HG03025 (cell line): ENCODE results near the gene USP53.
A peak's percentile ranks its signal among the peaks of the same experiment; 100 is the strongest.
"Not testable (repeated sequence)": the region's sequence is repeated elsewhere in the genome, so short reads cannot be mapped to it uniquely, and the experiment has no call there.

Experiments
- ATAC-seq: cut with Tn5 transposase; IDR thresholded peaks from one replicate; pipeline ENCODE4 v1.9.1; 2021; ENCODE audit warnings: mild to moderate bottlenecking, moderate library complexity; ENCODE audit not compliant: unreplicated experiment, low FRiP score

Gene USP53

GRCh38 chr4:119227690-119228089 is 15.2 kb downstream of the USP53 start:
- ATAC-seq: no peak

- ATAC-seq: no peak
These were observed 15.9 kb downstream of the USP53 start for GRCh38 chr4:119228406-119228805.

- no peak for ATAC-seq
These were observed 17.6 kb downstream of the USP53 start for GRCh38 chr4:119229908-119230687.

- ATAC-seq: no peak
These were observed 19.0 kb downstream of the USP53 start for GRCh38 chr4:119231491-119231890.

- no peak for ATAC-seq
These were observed 19.8 kb downstream of the USP53 start for GRCh38 chr4:119232286-119232685.

- ATAC-seq: no peak
These were observed 20.7 kb downstream of the USP53 start for GRCh38 chr4:119233191-119233590.

- no peak for ATAC-seq
These were observed 21.2 kb downstream of the USP53 start for GRCh38 chr4:119233750-119234149.

- no peak for ATAC-seq
These were observed 24.7 kb downstream of the USP53 start for GRCh38 chr4:119237201-119237600.

DNA sequence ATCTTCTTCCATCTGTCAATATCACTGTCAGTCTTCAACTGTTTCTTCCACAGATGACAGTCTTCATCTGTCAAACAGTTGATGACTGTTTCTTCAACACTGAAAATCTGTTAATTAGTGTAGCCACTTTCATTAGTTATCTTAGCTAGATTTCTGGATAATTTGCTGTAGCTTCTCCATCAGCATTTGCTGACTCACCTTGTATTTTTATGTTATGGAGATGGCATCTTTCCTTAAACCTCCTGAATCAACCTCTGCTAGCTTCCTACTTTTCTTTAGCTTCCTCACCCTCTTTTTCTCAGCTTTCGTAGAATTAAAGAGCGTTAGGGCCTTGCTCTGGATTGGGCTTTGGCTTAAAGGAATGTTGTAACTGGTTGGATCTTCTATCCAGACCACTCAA is 25.1 kb downstream of the USP53 start:
- ATAC-seq: no peak

DNA sequence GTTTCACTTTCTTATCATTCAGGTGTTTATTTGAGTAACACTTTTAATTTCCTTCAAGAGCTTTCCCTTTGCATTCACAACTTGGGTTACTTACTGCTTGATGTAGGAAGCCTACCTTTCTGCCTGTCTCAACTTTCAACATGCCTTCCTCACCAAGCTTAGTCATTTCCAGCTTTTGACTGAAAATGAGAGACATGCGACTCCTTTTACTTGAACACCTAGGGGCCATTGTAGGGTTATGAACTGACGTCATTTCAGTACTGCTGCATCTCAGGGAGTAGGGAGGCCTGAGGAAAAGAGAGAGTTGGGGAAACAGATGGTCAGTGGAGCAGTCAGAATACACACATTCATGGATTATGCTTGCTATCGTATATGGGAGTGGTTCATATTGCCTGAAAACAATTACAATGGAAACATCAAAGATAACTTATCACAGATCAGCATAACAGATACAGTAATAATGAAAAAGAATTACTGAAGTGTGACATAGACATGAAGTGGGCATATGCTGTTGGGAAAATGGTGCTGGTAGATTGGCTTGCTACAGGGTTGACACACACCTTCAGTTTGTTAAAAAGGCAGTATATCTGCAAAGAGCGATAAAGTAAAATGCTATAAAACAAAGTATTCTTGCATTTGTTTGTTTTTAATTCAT is 25.7 kb downstream of the USP53 start:
- peak; percentile 97 for ATAC-seq

DNA sequence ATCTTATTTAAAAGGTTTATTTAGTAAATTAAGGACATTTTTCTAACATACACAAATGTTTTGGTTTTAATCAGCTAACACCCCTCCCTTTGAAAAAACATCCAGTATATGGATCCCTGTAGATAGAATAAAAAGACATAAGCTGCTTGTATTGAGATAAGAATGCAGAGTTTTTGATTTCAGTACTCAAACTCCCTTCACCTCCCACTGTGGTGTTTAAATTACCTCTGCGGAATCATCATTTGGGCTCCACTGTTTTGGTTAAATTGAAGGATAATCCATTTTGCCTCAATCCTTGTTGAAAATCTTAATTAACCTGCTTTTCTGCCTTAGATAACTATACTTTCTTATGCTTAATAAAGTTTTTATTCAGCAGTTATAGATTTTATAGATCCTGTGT is 27.6 kb downstream of the USP53 start:
- no peak for ATAC-seq

DNA sequence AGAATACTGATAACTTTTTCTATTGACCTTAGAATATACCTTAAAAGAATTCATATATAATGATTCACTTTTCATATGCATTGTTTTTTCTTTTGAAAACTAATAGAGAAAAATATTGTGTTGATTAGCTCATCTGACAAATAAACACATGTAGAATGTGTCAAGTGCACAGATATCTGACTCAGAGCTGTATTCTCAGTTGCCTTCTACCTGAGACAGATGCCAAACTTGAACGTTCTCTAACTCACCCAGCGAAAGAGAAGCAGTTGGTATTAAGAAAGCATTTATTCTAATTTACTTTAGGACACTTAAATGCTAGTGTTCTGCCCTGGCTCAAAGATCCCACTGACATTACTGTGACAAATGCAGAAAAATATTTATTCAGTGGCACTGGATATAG is 28.1 kb downstream of the USP53 start:
- no peak for ATAC-seq

- no peak for ATAC-seq
These were observed 29.9 kb downstream of the USP53 start for GRCh38 chr4:119242417-119242816.

DNA sequence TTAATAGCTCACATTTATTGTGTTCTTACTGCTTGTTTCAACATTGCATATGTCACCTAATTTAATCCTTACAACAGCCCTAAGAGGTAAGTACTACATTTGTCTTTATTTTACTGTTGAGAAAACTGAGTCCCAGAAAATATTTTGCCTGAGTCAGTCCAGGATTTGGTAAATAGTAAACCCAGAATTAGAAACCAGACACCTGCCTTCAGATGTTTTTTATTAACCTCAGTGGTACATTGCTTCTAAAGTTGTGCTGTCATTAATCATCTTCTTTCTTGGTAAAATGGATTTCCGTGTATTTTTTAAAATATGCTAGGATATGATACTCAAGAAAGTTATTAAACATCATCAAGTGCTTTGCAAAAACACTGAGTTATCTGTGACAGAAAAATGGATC is 31.4 kb downstream of the USP53 start:
- ATAC-seq: no peak

- no peak for ATAC-seq
These were observed 31.8 kb downstream of the USP53 start for GRCh38 chr4:119244344-119244743.

GRCh38 chr4:119244832-119245231 is 32.3 kb downstream of the USP53 start:
- ATAC-seq: no peak

- no peak for ATAC-seq
These were observed 33.7 kb downstream of the USP53 start for GRCh38 chr4:119246177-119246733.

DNA sequence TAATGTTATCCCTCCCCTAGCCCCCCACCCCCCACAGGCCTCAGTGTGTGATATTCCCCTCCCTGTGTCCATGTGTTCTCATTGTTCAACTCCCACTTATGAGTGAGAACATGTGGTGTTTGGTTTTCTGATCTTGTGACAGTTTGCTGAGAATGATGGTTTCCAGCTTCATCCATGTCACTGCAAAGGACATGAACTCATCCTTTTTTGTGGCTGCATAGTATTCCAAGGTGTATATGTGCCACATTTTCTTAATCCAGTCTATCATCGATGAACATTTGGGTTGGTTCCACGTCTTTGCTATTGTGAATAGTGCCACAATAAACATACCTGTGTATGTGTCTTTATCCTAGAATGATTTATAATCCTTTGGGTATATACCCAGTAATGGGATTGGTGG is 38.5 kb downstream of the USP53 start:
- ATAC-seq: not testable (repeated sequence)

- not testable (repeated sequence) for ATAC-seq
These were observed 42.7 kb downstream of the USP53 start for GRCh38 chr4:119255223-119255622.

- ATAC-seq: no peak
These were observed 48.0 kb downstream of the USP53 start for GRCh38 chr4:119260528-119260927.

DNA sequence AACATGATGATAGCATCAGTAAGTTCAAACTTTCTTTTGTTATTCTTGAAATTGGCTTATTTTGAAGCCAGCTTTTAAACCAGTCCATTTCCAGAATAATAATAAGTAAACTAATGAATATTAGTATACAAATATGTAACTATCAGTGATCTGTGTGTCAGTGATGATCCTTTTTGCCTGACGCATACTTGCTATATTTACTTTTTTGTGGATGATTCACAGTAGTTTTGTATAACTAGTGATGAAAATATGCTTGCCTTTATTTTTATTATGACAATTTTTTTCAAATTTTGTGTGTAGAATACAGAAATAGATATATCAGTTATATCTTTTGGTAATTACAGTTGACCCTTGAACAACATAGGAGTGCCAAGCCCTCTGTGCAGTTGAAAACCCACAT is 49.5 kb downstream of the USP53 start:
- no peak for ATAC-seq

DNA sequence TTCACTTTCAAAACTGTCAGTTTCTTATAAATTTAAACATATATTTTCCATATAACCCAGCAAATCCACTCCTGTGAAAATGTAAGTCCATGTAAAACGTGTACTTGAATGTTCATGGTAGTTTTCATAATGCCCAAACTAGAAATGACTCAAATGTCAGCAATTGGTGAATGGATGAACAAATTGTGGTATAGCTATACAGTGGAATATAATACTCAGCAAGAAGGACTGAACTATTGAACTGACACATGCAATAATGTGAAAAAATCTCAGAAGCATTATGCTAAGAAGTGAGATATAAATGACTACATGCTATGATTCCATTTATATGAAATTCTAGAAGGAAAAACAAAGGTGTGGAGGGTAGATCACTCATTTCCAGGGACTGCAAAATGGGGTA is 52.2 kb downstream of the USP53 start:
- ATAC-seq: no peak
